HEK293 (cell line): ENCODE results near the gene HSD17B2.

Source experiments
- CTCF ChIA-PET: fragments of 350-600 bp; formaldehyde crosslinking; extraction: SDS; loops from one replicate; lab custom pipeline; 2021; ENCODE audit warnings: antibody characterized with exemption; lab: Yijun Ruan, JAX
- POLR2A ChIA-PET: fragments of 300-600 bp; formaldehyde crosslinking; extraction: SDS; loops from one replicate; lab custom pipeline; 2020; ENCODE audit warnings: antibody characterized with exemption, inconsistent platforms; lab: Yijun Ruan, JAX
- H3K27ac ChIP-seq: fragments of 200-500 bp; sonication (Bioruptor generic); 2 replicates; pipeline ENCODE4 v1.5.1; 2014; ENCODE audit warnings: low read depth, low read length, control low read depth, inconsistent platforms; ENCODE audit errors: extremely low read depth
- H3K36me3 ChIP-seq, 2 experiments: fragments of 200-500 bp in 1 of 2; sonication (Bioruptor generic) in 1 of 2; 1 replicate in 1 of 2; 2 replicates in 1 of 2; pipeline ENCODE4 v1.5.1; 2014 to 2017; ENCODE audit warnings: inconsistent platforms in 2 of 2, low read length in 2 of 2; ENCODE audit not compliant: control insufficient read depth in 2 of 2, insufficient read depth in 1 of 2
- H3K4me1 ChIP-seq: fragments of 200-500 bp; sonication (Bioruptor generic); 2 replicates; pipeline ENCODE4 v1.5.1; 2014; ENCODE audit warnings: mild to moderate bottlenecking, low read length, inconsistent platforms; ENCODE audit not compliant: control insufficient read depth, insufficient read depth
- H3K4me3 ChIP-seq: 2 replicates; pipeline ENCODE4 v1.5.1; 2011; ENCODE audit warnings: low read depth, mild to moderate bottlenecking, control low read depth, low read length, moderate library complexity
- H3K9me3 ChIP-seq: fragments of 200-500 bp; sonication (Bioruptor generic); 2 replicates; pipeline ENCODE4 v1.5.1; 2014; ENCODE audit warnings: low read depth, low read length, inconsistent platforms; ENCODE audit not compliant: control insufficient read depth, insufficient read depth
- HOXA7 ChIP-seq: sonication (generic); formaldehyde crosslinking; IDR thresholded peaks from 2 replicates; pipeline ENCODE4 v1.8.1; 2022; ENCODE audit warnings: missing genetic modification reagents, borderline replicate concordance
- KLF16 ChIP-seq: fragments of 450-650 bp; formaldehyde crosslinking; IDR thresholded peaks from 2 replicates; pipeline ENCODE4 v1.5.1; 2017; ENCODE audit warnings: missing biosample characterization, missing genetic modification characterization
- MZF1 ChIP-seq: fragments of 450-650 bp; formaldehyde crosslinking; IDR thresholded peaks from 2 replicates; pipeline ENCODE4 v1.5.1; 2017; ENCODE audit warnings: missing biosample characterization, missing genetic modification characterization, borderline replicate concordance
- PRDM1 ChIP-seq: fragments of 450-650 bp; formaldehyde crosslinking; IDR thresholded peaks from 2 replicates; pipeline ENCODE4; 2016; ENCODE audit warnings: missing biosample characterization, missing genetic modification characterization
- SP2 ChIP-seq: fragments of 450-650 bp; formaldehyde crosslinking; IDR thresholded peaks from 2 replicates; pipeline ENCODE4 v1.5.1; 2016; ENCODE audit warnings: missing biosample characterization, missing genetic modification characterization
- SP3 ChIP-seq: fragments of 450-650 bp; formaldehyde crosslinking; IDR thresholded peaks from 2 replicates; pipeline ENCODE4 v1.5.1; 2016; ENCODE audit warnings: missing biosample characterization, missing genetic modification characterization
- TRIM28 ChIP-seq: IDR thresholded peaks from 2 replicates; pipeline ENCODE4 v1.6.1; 2011; ENCODE audit warnings: low read length, control low read depth, borderline replicate concordance
- TSHZ1 ChIP-seq: fragments of 450-650 bp; formaldehyde crosslinking; IDR thresholded peaks from 2 replicates; pipeline ENCODE4 v1.5.1; 2016; ENCODE audit warnings: missing biosample characterization, missing genetic modification characterization, borderline replicate concordance
- ZBTB44 ChIP-seq: fragments of 450-650 bp; IDR thresholded peaks from 2 replicates; pipeline ENCODE4 v1.5.1; 2018; ENCODE audit warnings: missing biosample characterization, mild to moderate bottlenecking, missing genetic modification characterization
- ZBTB7A ChIP-seq: fragments of 450-650 bp; formaldehyde crosslinking; IDR thresholded peaks from 2 replicates; pipeline ENCODE4 v1.5.1; 2016; ENCODE audit warnings: low read depth, missing biosample characterization, missing genetic modification characterization
- ZEB2 ChIP-seq: fragments of 450-650 bp; formaldehyde crosslinking; IDR thresholded peaks from 2 replicates; pipeline ENCODE4 v1.5.1; 2016; ENCODE audit warnings: missing biosample characterization, missing genetic modification characterization
- ZFP3 ChIP-seq: fragments of 450-650 bp; formaldehyde crosslinking; IDR thresholded peaks from 2 replicates; pipeline ENCODE4 v1.5.1; 2016; ENCODE audit warnings: low read depth, missing biosample characterization, missing genetic modification characterization
- ZFP69B ChIP-seq: fragments of 450-650 bp; formaldehyde crosslinking; IDR thresholded peaks from 2 replicates; pipeline ENCODE4 v1.5.1; 2016; ENCODE audit warnings: missing biosample characterization, missing genetic modification characterization
- ZNF112 ChIP-seq: fragments of 450-650 bp; formaldehyde crosslinking; IDR thresholded peaks from 2 replicates; pipeline ENCODE4 v1.5.0; 2017; ENCODE audit warnings: missing biosample characterization, missing genetic modification characterization
- ZNF133 ChIP-seq: fragments of 450-650 bp; formaldehyde crosslinking; IDR thresholded peaks from 2 replicates; pipeline ENCODE4 v1.5.1; 2016; ENCODE audit warnings: missing biosample characterization, missing genetic modification characterization
- ZNF169 ChIP-seq: fragments of 450-650 bp; formaldehyde crosslinking; IDR thresholded peaks from 2 replicates; pipeline ENCODE4 v1.5.1; 2016; ENCODE audit warnings: missing biosample characterization, missing genetic modification characterization
- ZNF174 ChIP-seq: fragments of 450-650 bp; formaldehyde crosslinking; IDR thresholded peaks from 2 replicates; pipeline ENCODE4 v1.5.0; 2017; ENCODE audit warnings: missing biosample characterization, mild to moderate bottlenecking, missing genetic modification characterization
- ZNF18 ChIP-seq: fragments of 450-650 bp; formaldehyde crosslinking; IDR thresholded peaks from 2 replicates; pipeline ENCODE4 v1.5.1; 2016; ENCODE audit warnings: missing biosample characterization, missing genetic modification characterization
- ZNF292 ChIP-seq: fragments of 450-650 bp; formaldehyde crosslinking; IDR thresholded peaks from 2 replicates; pipeline ENCODE4 v1.5.1; 2016; ENCODE audit warnings: low read depth, missing biosample characterization, missing genetic modification characterization, borderline replicate concordance
- ZNF341 ChIP-seq: fragments of 450-650 bp; formaldehyde crosslinking; IDR thresholded peaks from 2 replicates; pipeline ENCODE4; 2016; ENCODE audit warnings: low read depth, missing biosample characterization, missing genetic modification characterization
- ZNF350 ChIP-seq: fragments of 450-650 bp; formaldehyde crosslinking; IDR thresholded peaks from 2 replicates; pipeline ENCODE4 v1.5.0; 2017; ENCODE audit warnings: missing biosample characterization, mild to moderate bottlenecking, missing genetic modification characterization
- ZNF398 ChIP-seq: fragments of 450-650 bp; formaldehyde crosslinking; IDR thresholded peaks from 2 replicates; pipeline ENCODE4 v1.5.1; 2017; ENCODE audit warnings: missing biosample characterization, missing genetic modification characterization
- ZNF433 ChIP-seq: fragments of 450-650 bp; formaldehyde crosslinking; IDR thresholded peaks from 2 replicates; pipeline ENCODE4 v1.5.1; 2016; ENCODE audit warnings: missing biosample characterization, missing genetic modification characterization, low read depth
- ZNF548 ChIP-seq: fragments of 450-650 bp; formaldehyde crosslinking; IDR thresholded peaks from 2 replicates; pipeline ENCODE4 v1.5.1; 2016; ENCODE audit warnings: missing biosample characterization, missing genetic modification characterization
- ZNF600 ChIP-seq: fragments of 450-650 bp; formaldehyde crosslinking; IDR thresholded peaks from 2 replicates; pipeline ENCODE4 v1.5.1; 2016; ENCODE audit warnings: missing biosample characterization, missing genetic modification characterization
- ZNF677 ChIP-seq: fragments of 450-650 bp; IDR thresholded peaks from 2 replicates; pipeline ENCODE4 v1.5.0; 2018; ENCODE audit warnings: missing biosample characterization, mild to moderate bottlenecking, missing genetic modification characterization, moderate library complexity
- ZNF707 ChIP-seq: fragments of 450-650 bp; formaldehyde crosslinking; IDR thresholded peaks from 2 replicates; pipeline ENCODE4 v1.5.1; 2016; ENCODE audit warnings: missing biosample characterization, missing genetic modification characterization
- ZNF76 ChIP-seq: fragments of 450-650 bp; formaldehyde crosslinking; IDR thresholded peaks from 2 replicates; pipeline ENCODE4; 2016; ENCODE audit warnings: low read depth, missing biosample characterization, missing genetic modification characterization, borderline replicate concordance
- ZNF776 ChIP-seq: fragments of 450-650 bp; formaldehyde crosslinking; IDR thresholded peaks from 2 replicates; pipeline ENCODE4 v1.5.0; 2017; ENCODE audit warnings: missing biosample characterization, missing genetic modification characterization, borderline replicate concordance
- ZNF785 ChIP-seq: fragments of 450-650 bp; formaldehyde crosslinking; IDR thresholded peaks from 2 replicates; pipeline ENCODE4 v1.5.1; 2016; ENCODE audit warnings: missing biosample characterization, missing genetic modification characterization
- ZNF843 ChIP-seq: fragments of 450-650 bp; formaldehyde crosslinking; IDR thresholded peaks from 2 replicates; pipeline ENCODE4 v1.5.1; 2016; ENCODE audit warnings: missing biosample characterization, missing genetic modification characterization
- ZXDB ChIP-seq: fragments of 450-650 bp; formaldehyde crosslinking; IDR thresholded peaks from 2 replicates; pipeline ENCODE4 v1.5.1; 2016; ENCODE audit warnings: missing biosample characterization, missing genetic modification characterization

Gene HSD17B2

GRCh38 chr16:82062645-82063058, 27.6 kb downstream of the HSD17B2 start (continued):
- TF ChIP-seq ZNF169 (tag by site-specific recombination), result no peak
- TF ChIP-seq ZNF548 (tag by site-specific recombination), result no peak
- TF ChIP-seq ZNF677 (tag by site-specific recombination), result no peak
- no peak for TF ChIP-seq TSHZ1 (tag by site-specific recombination)
- TF ChIP-seq ZBTB7A (tag by site-specific recombination), result no peak
- TF ChIP-seq MZF1 (tag by site-specific recombination), result no peak
- no peak for TF ChIP-seq ZNF350 (tag by site-specific recombination)

- no peak overlapping the region for H3K27ac ChIP-seq
- CTCF ChIA-PET, result no interaction called here
Observed at GRCh38 chr16:82063456-82064082, 28.5 kb downstream of the HSD17B2 start.

GRCh38 chr16:82067042-82067803, 32.2 kb downstream of the HSD17B2 start:
- H3K4me1 ChIP-seq, result no peaks in the 10 kb centered on the region
- H3K36me3 ChIP-seq, result no peaks in the 10 kb centered on the region
- H3K9me3 ChIP-seq, result no peaks in the 10 kb centered on the region
- H3K4me3 ChIP-seq, result no peak overlapping the region
- ChIA-PET CTCF (interaction anchor here (0.7 to 1.2 kb wide), 2 partner anchors 163 to 338 kb away, joined by 3 to 4 read pairs; no protein-coding TSS in a partner anchor), POLR2A (no interaction called here)
- no peak overlapping the region for H3K27ac ChIP-seq
- TF ChIP-seq SP2 (tag by site-specific recombination), result no peak
- no peak for TF ChIP-seq ZNF707
- TF ChIP-seq HOXA7, result no peak
- TF ChIP-seq ZBTB44, result no peak
- no peak for TF ChIP-seq ZNF398 (tag by site-specific recombination)
- no peak for TF ChIP-seq ZNF785
- no peak for TF ChIP-seq SP3 (tag by site-specific recombination)
- no peak for TF ChIP-seq ZNF843 (tag by site-specific recombination)

More at GRCh38 chr16:82063456-82064082, 28.5 kb downstream of the HSD17B2 start:
- H3K36me3 ChIP-seq, result no peaks in the 10 kb centered on the region
- TF ChIP-seq ZNF174 (tag by site-specific recombination), result no peak
- TF ChIP-seq ZNF600 (tag by site-specific recombination), result no peak
- no peak for TF ChIP-seq ZNF18 (tag by site-specific recombination)
- no peak for TF ChIP-seq KLF16 (tag by site-specific recombination)
- no peak for TF ChIP-seq ZNF76 (tag by site-specific recombination)
- no peak for TF ChIP-seq ZFP3
- no peak for TF ChIP-seq ZNF112 (tag by site-specific recombination)
- no peak for TF ChIP-seq ZNF341
- TF ChIP-seq PRDM1 (tag by site-specific recombination), result no peak
- no peak for TF ChIP-seq ZFP69B (tag by site-specific recombination)
- no peak for TF ChIP-seq ZNF292 (tag by site-specific recombination)
- TF ChIP-seq ZNF776 (tag by site-specific recombination), result no peak
- no peak for TF ChIP-seq ZNF433
- no peak for TF ChIP-seq ZXDB (tag by site-specific recombination)
- TF ChIP-seq ZNF133 (tag by site-specific recombination), result no peak
- TF ChIP-seq ZEB2 (tag by site-specific recombination), result no peak
- TF ChIP-seq TRIM28, result no peak
- no peaks in the 10 kb centered on the region for H3K4me1 ChIP-seq
- H3K4me3 ChIP-seq, result no peak overlapping the region
- H3K9me3 ChIP-seq, result no peaks in the 10 kb centered on the region
- POLR2A ChIA-PET, result no interaction called here
